CD4-positive, CD25-positive, alpha-beta regulatory T cell (primary cell): ENCODE results near the gene SLC7A5. TPM values are rescaled to one million over a fixed set of nuclear protein-coding genes. Genes with fewer than 3 reads are reported as not detected.
"Not testable (repeated sequence)": the region's sequence is repeated elsewhere in the genome, so short reads cannot be mapped to it uniquely, and the experiment has no call there.

Experiments
- ATAC-seq, 2 donors: fragments of 150-1000 bp; cut with Tn5 transposase; one replicate each; pipeline ENCODE4 v1.10.0; 2021; ENCODE audit warnings: low read depth in 2 of 2, moderate number of reproducible peaks in 2 of 2, moderate library complexity in 1 of 2
- DNase-seq, 3 donors: peaks; one replicate each; pipeline versions ENCODE4 v3.0.0 to v3.0.0-alpha.2; 2012 to 2022; ENCODE audit warnings: mixed read lengths in 1 of 3
- H3K27ac ChIP-seq: one replicate; pipeline ENCODE4 v1.7.0; 2013; ENCODE audit warnings: mild to moderate bottlenecking, low read length; ENCODE audit not compliant: insufficient read depth, poor library complexity, severe bottlenecking
- H3K27me3 ChIP-seq: one replicate; pipeline ENCODE4 v1.7.0; 2013; ENCODE audit warnings: low read length; ENCODE audit not compliant: control insufficient read depth, insufficient read depth
- H3K36me3 ChIP-seq: one replicate; pipeline ENCODE4 v1.7.0; 2013; ENCODE audit warnings: mild to moderate bottlenecking, low read length, moderate library complexity; ENCODE audit not compliant: control insufficient read depth, insufficient read depth
- H3K4me1 ChIP-seq: 2 replicates; pipeline ENCODE4 v1.7.0; 2013; ENCODE audit warnings: mild to moderate bottlenecking, low read length; ENCODE audit not compliant: insufficient read depth, control insufficient read depth, poor library complexity, severe bottlenecking
- H3K4me3 ChIP-seq: one replicate; pipeline ENCODE4 v1.7.0; 2013; ENCODE audit warnings: low read depth, mild to moderate bottlenecking, low read length, moderate library complexity
- H3K9me3 ChIP-seq, 2 experiments: 1 replicate in 1 of 2; 2 replicates in 1 of 2; pipeline ENCODE4 v1.7.0; 2013; ENCODE audit warnings: low read length in 2 of 2, mild to moderate bottlenecking in 1 of 2, moderate library complexity in 1 of 2; ENCODE audit not compliant: control insufficient read depth in 2 of 2
- H3K27ac Mint-ChIP-seq, 3 donors: one replicate each; pipeline ENCODE4 v1.8.0; 2020 to 2022; ENCODE audit warnings: mild to moderate bottlenecking in 3 of 3, mixed read lengths in 3 of 3, moderate library complexity in 2 of 3
- H3K27me3 Mint-ChIP-seq: one replicate; pipeline ENCODE4 v1.8.0; 2022; ENCODE audit warnings: mild to moderate bottlenecking, mixed read lengths
- H3K36me3 Mint-ChIP-seq: one replicate; pipeline ENCODE4 v1.8.0; 2020; ENCODE audit warnings: mixed read lengths
- H3K4me1 Mint-ChIP-seq, 4 donors: one replicate each; pipeline ENCODE4 v1.8.0; 2020 to 2022; ENCODE audit warnings: mixed read lengths in 4 of 4, mild to moderate bottlenecking in 1 of 4
- H3K4me3 Mint-ChIP-seq, 4 donors: one replicate each; pipeline ENCODE4 v1.8.0; 2020 to 2022; ENCODE audit warnings: mild to moderate bottlenecking in 4 of 4, mixed read lengths in 4 of 4, moderate library complexity in 3 of 4
- H3K9me3 Mint-ChIP-seq, 7 donors: one replicate each; pipeline ENCODE4 v1.8.0; 2020 to 2022; ENCODE audit warnings: mixed read lengths in 7 of 7, mild to moderate bottlenecking in 3 of 7, moderate library complexity in 2 of 7
- polyA plus RNA-seq, 4 donors: library from polyadenylated mRNA; unstranded; fragments of 300-500 nt; fragmentation: Illumina TruSeq; gene quantifications; one replicate each; pipeline ENCODE4 v1.2.3, GENCODE V29; 2021
- total RNA-seq: library from RNA; stranded (reverse); gene quantifications from one replicate; pipeline ENCODE4 v1.2.3, GENCODE V29; 2022

SLC7A5 gene
- total and polyA plus RNA-seq, 5 donors from 2014 or later: 10.3 to 111 (median 12.3) TPM

DNA sequence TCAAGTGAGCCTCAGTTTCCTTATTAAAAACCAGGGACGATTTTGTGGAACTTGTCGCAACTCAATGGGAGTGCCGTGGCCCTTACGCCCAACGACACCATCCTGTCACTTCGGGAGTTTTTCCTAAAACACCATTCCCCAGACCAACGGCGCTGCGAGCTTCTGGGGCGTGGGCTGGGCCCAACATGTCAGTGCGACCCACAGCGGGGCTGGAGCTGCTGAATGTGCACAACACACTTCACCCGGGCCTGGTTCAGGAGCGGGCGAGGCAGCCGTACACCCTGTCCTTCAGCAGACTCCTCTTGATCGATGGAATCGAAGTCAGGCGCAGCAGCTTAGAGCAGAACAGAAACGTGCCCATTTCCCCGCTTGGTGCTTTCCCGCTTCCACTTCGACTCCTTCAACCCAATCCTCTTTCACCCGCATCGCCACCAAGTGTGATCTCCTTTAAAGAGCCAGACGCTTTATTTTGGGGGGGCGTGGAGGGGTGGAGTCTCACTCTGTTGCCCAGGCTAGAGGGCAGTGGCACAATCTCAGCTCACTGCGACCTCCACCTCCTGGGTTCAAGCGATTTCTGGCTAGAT, 13.2 kb upstream of the SLC7A5 start:
- no peaks in the 10 kb centered on the region for H3K9me3 ChIP-seq
- H3K36me3 Mint-ChIP-seq: no peaks in the 10 kb centered on the region
- no peak overlapping the region for H3K4me3 Mint-ChIP-seq
- H3K27me3 Mint-ChIP-seq: no peaks in the 10 kb centered on the region
- H3K4me1 Mint-ChIP-seq: no peaks in the 10 kb centered on the region
- no peak for DNase-seq
- H3K27me3 ChIP-seq: no peaks in the 10 kb centered on the region
- no peaks in the 10 kb centered on the region for H3K36me3 ChIP-seq
- no peaks in the 10 kb centered on the region for H3K4me1 ChIP-seq
- no peak for ATAC-seq
- no peak overlapping the region for H3K27ac ChIP-seq
- no peak overlapping the region for H3K4me3 ChIP-seq
- no peak overlapping the region for H3K27ac Mint-ChIP-seq
- peaks cover 0 to 2% (median 0%) of the 10 kb centered on the region in 7 donors for H3K9me3 Mint-ChIP-seq

DNA sequence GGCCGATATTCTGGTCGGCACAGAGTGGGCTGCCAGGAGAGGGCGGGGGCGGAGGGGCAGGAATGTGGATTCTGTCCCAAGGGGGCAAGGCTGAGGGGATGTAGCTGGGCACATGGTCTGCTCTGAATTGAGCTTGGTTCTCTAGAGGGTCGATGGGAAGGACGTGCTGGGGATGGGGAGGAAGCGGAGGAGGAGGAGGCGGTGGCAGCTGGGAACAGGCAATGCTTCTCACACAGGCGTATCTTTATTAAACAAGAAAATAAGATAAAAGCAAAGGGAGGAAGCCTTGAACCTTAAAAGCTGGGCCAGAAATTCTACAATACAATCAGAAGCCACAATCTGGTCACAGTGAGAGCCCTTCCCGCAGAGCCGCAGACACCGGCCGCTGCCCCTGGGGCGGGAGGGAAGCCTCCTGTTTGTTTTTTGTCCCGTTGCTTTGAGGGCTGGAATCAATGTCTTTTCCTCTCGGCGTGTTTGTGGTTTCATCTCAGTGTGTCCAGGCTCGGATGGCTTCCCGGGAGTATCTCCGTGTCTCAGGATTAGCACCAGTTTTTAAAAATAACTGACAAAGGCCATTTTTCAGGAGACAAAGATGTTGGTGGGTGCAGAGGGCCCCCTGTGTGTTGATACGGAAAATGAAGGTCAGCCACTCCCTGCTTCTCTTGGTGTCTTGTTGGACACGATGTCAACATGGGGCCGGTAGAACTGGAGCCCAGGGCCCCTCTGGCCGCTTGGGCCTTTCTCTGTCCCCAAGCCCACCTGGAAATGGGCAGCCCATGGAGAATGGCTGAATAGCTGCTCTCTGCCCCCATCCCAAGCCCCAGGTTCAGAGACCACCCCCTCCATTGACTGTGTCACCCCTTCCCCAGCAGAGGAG, 12.3 kb upstream of the SLC7A5 start:
- no peak overlapping the region for H3K27ac ChIP-seq
- H3K27me3 ChIP-seq: no peaks in the 10 kb centered on the region
- DNase-seq: no peak
- no peaks in the 10 kb centered on the region for H3K9me3 ChIP-seq
- no peak overlapping the region for H3K4me3 ChIP-seq
- no peaks in the 10 kb centered on the region for H3K27me3 Mint-ChIP-seq
- no peak overlapping the region for H3K4me3 Mint-ChIP-seq
- H3K36me3 ChIP-seq: no peaks in the 10 kb centered on the region
- H3K27ac Mint-ChIP-seq: no peak overlapping the region
- peaks cover 0 to 2% (median 0%) of the 10 kb centered on the region in 7 donors for H3K9me3 Mint-ChIP-seq
- no peak for ATAC-seq
- H3K4me1 ChIP-seq: no peaks in the 10 kb centered on the region
- H3K36me3 Mint-ChIP-seq: no peaks in the 10 kb centered on the region
- no peaks in the 10 kb centered on the region for H3K4me1 Mint-ChIP-seq

DNA sequence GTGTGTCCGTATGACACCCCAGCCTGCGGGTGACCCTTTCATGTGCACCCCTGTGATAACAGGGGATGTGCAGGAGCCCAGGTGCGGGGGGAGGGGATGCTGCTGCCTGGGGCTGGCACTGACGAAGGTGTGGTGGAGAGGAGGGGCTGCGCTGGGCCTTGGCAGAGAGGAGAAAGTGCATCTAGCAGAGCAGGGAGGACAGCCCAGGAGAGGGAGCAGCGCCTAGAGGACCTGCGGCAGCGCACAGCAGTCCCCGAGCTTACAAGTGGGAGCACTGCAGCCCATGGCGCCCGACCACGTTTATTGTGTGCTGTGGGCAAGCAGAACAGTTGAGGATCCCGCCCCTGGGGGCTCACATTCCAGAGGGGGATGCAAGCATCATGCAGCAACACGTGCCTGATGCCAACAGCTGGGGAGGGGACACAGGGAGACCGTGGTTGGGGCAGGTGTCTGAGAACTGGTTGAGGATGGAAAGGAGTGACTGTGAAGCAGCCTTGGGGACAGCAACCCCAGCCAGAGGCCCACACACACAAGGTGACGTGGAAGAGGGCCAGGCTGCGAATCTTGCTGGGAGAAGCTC, 10.9 kb upstream of the SLC7A5 start:
- Histone ChIP-seq H3K27ac (no peak overlapping the region), H3K36me3 (no peaks in the 10 kb centered on the region), H3K4me1 (peaks cover 4% of the 10 kb centered on the region), H3K27me3 (no peaks in the 10 kb centered on the region), H3K4me3 (no peak overlapping the region), H3K9me3 (no peaks in the 10 kb centered on the region)
- Mint-ChIP-seq H3K27ac (peak overlapping the region in 1 of 3 donors; percentile 52), H3K4me1 (peaks cover under 1 to 6% (median 3%) of the 10 kb centered on the region in 4 donors), H3K4me3 (no peak overlapping the region), H3K36me3 (no peaks in the 10 kb centered on the region), H3K27me3 (no peaks in the 10 kb centered on the region), H3K9me3 (peaks cover 0 to 2% (median 0%) of the 10 kb centered on the region in 7 donors)
- ATAC-seq (no peak), DNase-seq (no peak)

DNA sequence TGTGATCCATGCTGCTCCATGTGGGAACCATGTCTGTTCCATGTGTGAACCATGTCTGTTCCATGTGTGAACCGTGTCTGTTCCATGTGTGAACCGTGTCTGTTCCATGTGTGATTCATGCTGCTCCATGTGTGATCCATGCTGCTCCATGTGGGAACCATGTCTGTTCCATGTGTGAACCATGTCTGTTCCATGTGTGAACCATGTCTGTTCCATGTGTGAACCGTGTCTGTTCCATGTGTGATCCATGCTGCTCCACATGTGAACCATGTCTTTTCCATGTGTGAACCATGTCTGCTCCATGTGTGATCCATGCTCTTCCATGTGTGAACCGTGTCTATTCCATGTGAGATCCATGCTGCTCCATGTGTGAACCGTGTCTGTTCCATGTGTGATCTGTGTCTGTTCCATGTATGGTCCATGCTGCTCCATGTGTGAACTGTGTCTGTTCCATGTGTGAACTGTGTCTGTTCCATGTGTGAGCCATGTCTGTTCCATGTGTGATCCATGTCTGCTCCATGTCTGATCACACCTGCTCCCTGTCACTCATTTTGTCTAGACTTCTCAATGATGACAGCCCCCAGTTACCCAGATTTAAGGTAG, 10.2 kb upstream of the SLC7A5 start:
- not testable (repeated sequence) for H3K9me3 Mint-ChIP-seq, DNase-seq, H3K27ac ChIP-seq, H3K36me3 Mint-ChIP-seq, H3K27me3 Mint-ChIP-seq, H3K9me3 ChIP-seq, H3K4me3 Mint-ChIP-seq, ATAC-seq, H3K36me3 ChIP-seq, H3K4me3 ChIP-seq, H3K27me3 ChIP-seq
- Mint-ChIP-seq H3K27ac (peak overlapping the region in 1 of 3 donors; percentile 38), H3K4me1 (peaks cover 6 to 13% (median 10%) of the 10 kb centered on the region in 4 donors)
- peaks cover 11% of the 10 kb centered on the region for H3K4me1 ChIP-seq

DNA sequence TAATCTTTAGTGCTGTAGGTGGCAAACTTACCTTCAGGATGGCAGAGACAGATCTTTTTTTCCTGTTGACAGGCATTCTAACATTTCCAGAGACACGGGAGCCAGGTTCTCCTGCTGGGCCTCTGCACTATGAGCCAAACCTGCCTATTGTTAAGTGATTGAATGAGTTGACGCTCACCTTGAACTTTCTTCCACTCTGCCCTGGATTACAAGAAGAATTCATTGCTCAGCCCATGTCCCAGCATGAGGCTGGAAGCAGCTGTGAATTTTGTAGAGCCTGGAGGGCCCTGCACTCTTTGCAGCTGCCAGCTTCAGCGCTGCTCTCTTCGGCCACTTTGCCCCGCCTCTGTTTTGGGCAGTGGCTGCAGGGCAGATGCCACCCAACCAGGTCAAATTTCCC, 9.4 kb upstream of the SLC7A5 start:
- no peak overlapping the region for H3K4me3 Mint-ChIP-seq
- no peak overlapping the region for H3K27ac ChIP-seq
- H3K27me3 ChIP-seq: no peaks in the 10 kb centered on the region
- peaks cover 13% of the 10 kb centered on the region for H3K4me1 ChIP-seq
- peaks cover 6 to 17% (median 12%) of the 10 kb centered on the region in 4 donors for H3K4me1 Mint-ChIP-seq
- no peaks in the 10 kb centered on the region for H3K36me3 Mint-ChIP-seq
- no peaks in the 10 kb centered on the region for H3K9me3 ChIP-seq
- ATAC-seq (no peak), DNase-seq (no peak)
- H3K4me3 ChIP-seq: no peak overlapping the region
- H3K9me3 Mint-ChIP-seq: peaks cover 0 to 2% (median 0%) of the 10 kb centered on the region in 7 donors
- no peaks in the 10 kb centered on the region for H3K36me3 ChIP-seq
- no peak overlapping the region for H3K27ac Mint-ChIP-seq
- H3K27me3 Mint-ChIP-seq: no peaks in the 10 kb centered on the region

DNA sequence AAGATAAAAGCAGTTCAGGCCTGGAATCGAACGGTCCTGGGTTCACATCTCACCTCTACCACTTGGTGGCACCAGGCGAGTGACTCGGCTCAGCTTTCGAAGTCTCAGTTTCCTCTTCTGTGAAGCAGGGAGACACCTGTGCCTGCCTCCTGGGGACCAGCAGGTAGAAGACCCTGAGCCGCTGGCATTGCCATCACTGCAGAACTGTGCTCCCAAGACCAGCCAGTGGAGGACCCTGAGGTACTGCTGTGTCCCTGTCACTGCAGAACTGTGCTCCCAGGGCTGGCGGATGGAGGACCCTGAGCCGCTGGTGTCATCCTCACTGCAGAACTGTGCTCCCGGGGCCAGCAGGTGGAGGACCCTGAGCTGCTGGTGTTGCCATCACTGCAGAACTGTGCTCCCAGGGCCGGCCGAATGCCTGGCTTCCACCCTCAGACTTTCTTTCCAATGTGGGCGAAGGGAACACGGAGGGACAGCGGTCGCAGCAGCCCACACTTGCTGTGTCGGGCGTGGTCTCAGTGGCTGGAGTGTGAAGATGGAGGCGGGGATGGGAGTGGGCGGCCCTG, 8.7 kb upstream of the SLC7A5 start:
- Histone ChIP-seq H3K36me3 (no peaks in the 10 kb centered on the region), H3K4me1 (peaks cover 13% of the 10 kb centered on the region), H3K27me3 (no peaks in the 10 kb centered on the region), H3K4me3 (no peak overlapping the region), H3K27ac (no peak overlapping the region), H3K9me3 (no peaks in the 10 kb centered on the region)
- no peak overlapping the region for H3K27ac Mint-ChIP-seq
- no peaks in the 10 kb centered on the region for H3K27me3 Mint-ChIP-seq
- peaks cover 6 to 17% (median 12%) of the 10 kb centered on the region in 4 donors for H3K4me1 Mint-ChIP-seq
- no peaks in the 10 kb centered on the region for H3K36me3 Mint-ChIP-seq
- ATAC-seq (no peak), DNase-seq (peak in 1 of 3 donors; percentile 62)
- H3K9me3 Mint-ChIP-seq: peaks cover 0 to 2% (median 0%) of the 10 kb centered on the region in 7 donors
- no peak overlapping the region for H3K4me3 Mint-ChIP-seq

DNA sequence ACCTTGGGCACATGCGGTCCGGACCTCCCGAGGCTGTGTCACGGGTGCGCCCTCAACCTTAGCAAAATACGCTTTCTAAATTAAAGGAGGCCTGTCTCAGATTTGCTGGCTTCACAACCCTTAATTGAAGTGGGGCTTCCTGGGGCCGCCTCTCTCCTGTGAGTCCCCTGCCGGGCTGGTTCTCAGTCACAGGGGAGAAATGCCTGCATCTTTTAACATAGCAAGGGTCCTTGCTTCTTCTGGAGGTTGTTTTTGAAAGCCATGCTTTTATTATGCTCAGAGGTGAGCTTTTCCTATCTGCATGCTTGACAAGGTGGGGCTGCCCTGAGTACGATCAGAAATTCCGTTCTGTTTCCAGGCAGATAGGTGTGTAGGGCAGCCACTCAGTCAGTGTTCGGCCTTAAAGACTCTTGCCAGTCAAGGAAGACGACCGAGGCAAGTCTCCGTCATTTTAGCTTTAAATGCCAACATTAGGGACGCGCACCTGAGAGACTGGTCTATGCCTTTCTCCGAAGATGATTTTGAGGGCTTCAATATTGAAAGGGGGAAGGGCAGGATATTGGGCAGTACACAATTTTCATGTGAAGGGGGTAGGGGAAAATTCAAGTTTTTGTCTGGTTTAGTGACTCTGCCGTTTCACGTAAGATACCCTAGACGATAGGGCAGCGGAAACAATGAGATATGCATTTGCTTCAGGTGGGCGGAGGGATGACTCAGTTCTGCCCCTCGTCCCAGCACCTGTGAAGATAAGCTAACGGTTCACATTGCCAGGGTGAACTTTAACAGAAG, 5.5 kb upstream of the SLC7A5 start:
- H3K27me3 ChIP-seq: no peaks in the 10 kb centered on the region
- H3K36me3 ChIP-seq: no peaks in the 10 kb centered on the region
- Mint-ChIP-seq H3K9me3 (peaks cover 0 to 2% (median 0%) of the 10 kb centered on the region in 7 donors), H3K4me3 (peak overlapping the region; percentile 0 to 86 (median 60)), H3K36me3 (no peaks in the 10 kb centered on the region), H3K27me3 (no peaks in the 10 kb centered on the region), H3K27ac (peak overlapping the region; percentile 63 to 86 (median 66)), H3K4me1 (peaks cover 9 to 25% (median 21%) of the 10 kb centered on the region in 4 donors)
- no peaks in the 10 kb centered on the region for H3K9me3 ChIP-seq
- peak overlapping the region; percentile 39 for H3K27ac ChIP-seq
- DNase-seq: peak in 2 of 3 donors; percentile 31 to 86
- ATAC-seq: peak; percentile 72 to 73
- H3K4me1 ChIP-seq: peaks cover 20% of the 10 kb centered on the region
- H3K4me3 ChIP-seq: peak overlapping the region; percentile 82
